WTC11 (cell line): Measurements from ENCODE around the gene MTSS2.

ENCODE experiments used
- ATF1 ChIP-seq: sonication (generic); formaldehyde crosslinking; IDR thresholded peaks from 2 replicates; pipeline ENCODE4 v1.8.1; 2023; ENCODE audit warnings: mild to moderate bottlenecking, moderate library complexity, missing genetic modification reagents
- FOXP4 ChIP-seq: sonication (generic); formaldehyde crosslinking; IDR thresholded peaks from 2 replicates; pipeline ENCODE4 v1.8.0; 2022; ENCODE audit warnings: mild to moderate bottlenecking, missing genetic modification reagents
- HMGXB4 ChIP-seq: sonication (generic); formaldehyde crosslinking; IDR thresholded peaks from 2 replicates; pipeline ENCODE4 v1.8.1; 2023; ENCODE audit warnings: mild to moderate bottlenecking, moderate library complexity, missing genetic modification reagents
- SP1 ChIP-seq: sonication (generic); formaldehyde crosslinking; conservative IDR thresholded peaks from 2 replicates; pipeline ENCODE4 v1.8.1; 2022; ENCODE audit warnings: missing genetic modification reagents
- ZBTB21 ChIP-seq: sonication (generic); formaldehyde crosslinking; IDR thresholded peaks from 2 replicates; pipeline ENCODE4 v1.8.1; 2023; ENCODE audit warnings: mild to moderate bottlenecking, missing genetic modification reagents, borderline replicate concordance
- ZNF232 ChIP-seq: sonication (generic); formaldehyde crosslinking; IDR thresholded peaks from 2 replicates; pipeline ENCODE4 v1.8.0; 2022; ENCODE audit warnings: mild to moderate bottlenecking, missing genetic modification reagents
- ZNF263 ChIP-seq: sonication (generic); formaldehyde crosslinking; IDR thresholded peaks from 2 replicates; pipeline ENCODE4 v1.8.1; 2022; ENCODE audit warnings: low read depth, mild to moderate bottlenecking, moderate library complexity, missing genetic modification reagents
- ZNF281 ChIP-seq: sonication (generic); formaldehyde crosslinking; IDR thresholded peaks from 2 replicates; pipeline ENCODE4 v1.8.0; 2023; ENCODE audit warnings: mild to moderate bottlenecking, missing genetic modification reagents
- TF ChIP-seq, protein P1 (sequence below): fragments of 200-600 bp; IDR thresholded peaks from 2 replicates; pipeline ENCODE4 v1.8.0; 2022; ENCODE audit warnings: antibody characterized with exemption

DNA sequence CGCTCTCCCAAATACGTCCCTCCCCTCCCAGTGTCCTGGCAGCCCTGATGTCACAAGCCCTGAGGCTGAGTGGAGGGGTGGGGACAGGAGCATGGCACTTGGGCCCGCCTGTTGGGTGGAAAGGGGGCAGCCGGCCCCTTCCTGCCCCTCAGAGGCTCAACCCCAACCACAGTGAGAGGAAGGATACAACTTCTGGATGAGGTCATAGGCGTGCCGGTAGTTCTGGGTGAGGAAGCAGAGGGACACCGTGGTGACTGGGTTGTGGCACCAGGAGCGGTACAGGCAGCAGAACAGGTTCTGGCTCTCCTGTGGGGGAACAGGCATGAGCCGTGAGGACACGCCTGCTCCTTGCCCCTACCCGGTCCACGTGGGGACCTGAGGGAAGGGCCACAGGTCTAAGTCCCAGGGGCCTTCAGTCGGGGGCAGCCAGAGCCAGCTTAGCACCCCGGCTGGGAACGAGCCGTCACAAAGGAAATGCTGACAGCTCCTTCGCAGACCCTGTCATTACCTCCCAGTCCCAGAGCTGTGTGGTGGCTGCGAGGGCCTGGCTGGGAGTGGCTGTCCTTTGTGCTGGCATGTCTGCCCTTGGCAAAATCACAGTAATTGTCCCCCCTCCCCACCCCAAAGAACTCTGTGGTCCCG is 11.2 kb upstream of the MTSS2 start:
- TF ChIP-seq FOXP4 (CRISPR knock-in tag) (no peak), ZNF281 (CRISPR knock-in tag) (no peak), HMGXB4 (CRISPR knock-in tag) (no peak), ZNF232 (CRISPR knock-in tag) (no peak), SP1 (no peak), ZBTB21 (CRISPR knock-in tag) (no peak), ZNF263 (CRISPR knock-in tag) (no peak), ATF1 (CRISPR knock-in tag) (no peak)
- TF ChIP-seq, protein P1, sequence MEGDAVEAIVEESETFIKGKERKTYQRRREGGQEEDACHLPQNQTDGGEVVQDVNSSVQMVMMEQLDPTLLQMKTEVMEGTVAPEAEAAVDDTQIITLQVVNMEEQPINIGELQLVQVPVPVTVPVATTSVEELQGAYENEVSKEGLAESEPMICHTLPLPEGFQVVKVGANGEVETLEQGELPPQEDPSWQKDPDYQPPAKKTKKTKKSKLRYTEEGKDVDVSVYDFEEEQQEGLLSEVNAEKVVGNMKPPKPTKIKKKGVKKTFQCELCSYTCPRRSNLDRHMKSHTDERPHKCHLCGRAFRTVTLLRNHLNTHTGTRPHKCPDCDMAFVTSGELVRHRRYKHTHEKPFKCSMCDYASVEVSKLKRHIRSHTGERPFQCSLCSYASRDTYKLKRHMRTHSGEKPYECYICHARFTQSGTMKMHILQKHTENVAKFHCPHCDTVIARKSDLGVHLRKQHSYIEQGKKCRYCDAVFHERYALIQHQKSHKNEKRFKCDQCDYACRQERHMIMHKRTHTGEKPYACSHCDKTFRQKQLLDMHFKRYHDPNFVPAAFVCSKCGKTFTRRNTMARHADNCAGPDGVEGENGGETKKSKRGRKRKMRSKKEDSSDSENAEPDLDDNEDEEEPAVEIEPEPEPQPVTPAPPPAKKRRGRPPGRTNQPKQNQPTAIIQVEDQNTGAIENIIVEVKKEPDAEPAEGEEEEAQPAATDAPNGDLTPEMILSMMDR: no peak
